ENCODE results near the gene NIF3L1.
A peak's percentile ranks its signal among the peaks of the same experiment; 100 is the strongest.

The NIF3L1 gene

GRCh38 chr2:200888704-200889625 is at the start of gene NIF3L1, which contains the start of gene PPIL3:
NIF3L1 (plus strand) TSS chr2:200889371; CDS start chr2:200891944, 2,573 bp downstream.
PPIL3 (minus strand) TSS chr2:200889077; CDS start chr2:200887615, 1,462 bp downstream.
- DNase-seq, result peak; percentile 96

GRCh38 chr2:200839513-200839912 is 49.7 kb upstream of the NIF3L1 start:
- DNase-seq, result no peak

GRCh38 chr2:200843993-200844948 is 44.9 kb upstream of the NIF3L1 start:
- no peak for DNase-seq

GRCh38 chr2:200845194-200845593 is 44.0 kb upstream of the NIF3L1 start:
- DNase-seq, result no peak

GRCh38 chr2:200845669-200846325 is 43.4 kb upstream of the NIF3L1 start:
- no peak for DNase-seq

- no peak for DNase-seq
Observed at GRCh38 chr2:200847269-200847668, 41.9 kb upstream of the NIF3L1 start.

GRCh38 chr2:200847939-200848338 is 41.2 kb upstream of the NIF3L1 start:
- no peak for DNase-seq

- DNase-seq, result no peak
Observed at GRCh38 chr2:200850512-200851256, 38.5 kb upstream of the NIF3L1 start.

- DNase-seq, result no peak
Observed at GRCh38 chr2:200851398-200852248, 37.5 kb upstream of the NIF3L1 start.

- no peak for DNase-seq
Observed at GRCh38 chr2:200852605-200853004, 36.6 kb upstream of the NIF3L1 start.

- no peak for DNase-seq
Observed at GRCh38 chr2:200856806-200857205, 32.4 kb upstream of the NIF3L1 start.

GRCh38 chr2:200860092-200860795 is 28.9 kb upstream of the NIF3L1 start:
- DNase-seq, result no peak

- DNase-seq, result no peak
Observed at GRCh38 chr2:200861617-200862155, 27.5 kb upstream of the NIF3L1 start.

GRCh38 chr2:200862532-200863000 is 26.6 kb upstream of the NIF3L1 start:
- peak; percentile 37 for DNase-seq

- DNase-seq, result peak; percentile 44
Observed at GRCh38 chr2:200863782-200864175, 25.4 kb upstream of the NIF3L1 start.

- DNase-seq, result peak; percentile 84
Observed at GRCh38 chr2:200864176-200865034, 24.8 kb upstream of the NIF3L1 start, which contains the start of gene CLK1. CLK1 (minus strand) TSS chr2:200864658; CDS start chr2:200861862, 2,796 bp downstream.

GRCh38 chr2:200869014-200869413 is 20.2 kb upstream of the NIF3L1 start:
- DNase-seq, result no peak

- no peak for DNase-seq
Observed at GRCh38 chr2:200871151-200871550, 18.0 kb upstream of the NIF3L1 start.

GRCh38 chr2:200873560-200873959 is 15.6 kb upstream of the NIF3L1 start:
- DNase-seq, result no peak
